Fibroblast of skin of scalp (primary cell): ENCODE measurements around the gene PLD1.

Experiments used
- DNase-seq: peaks from one replicate; pipeline ENCODE4 v3.0.0-alpha.2; 2013

Gene PLD1

DNA sequence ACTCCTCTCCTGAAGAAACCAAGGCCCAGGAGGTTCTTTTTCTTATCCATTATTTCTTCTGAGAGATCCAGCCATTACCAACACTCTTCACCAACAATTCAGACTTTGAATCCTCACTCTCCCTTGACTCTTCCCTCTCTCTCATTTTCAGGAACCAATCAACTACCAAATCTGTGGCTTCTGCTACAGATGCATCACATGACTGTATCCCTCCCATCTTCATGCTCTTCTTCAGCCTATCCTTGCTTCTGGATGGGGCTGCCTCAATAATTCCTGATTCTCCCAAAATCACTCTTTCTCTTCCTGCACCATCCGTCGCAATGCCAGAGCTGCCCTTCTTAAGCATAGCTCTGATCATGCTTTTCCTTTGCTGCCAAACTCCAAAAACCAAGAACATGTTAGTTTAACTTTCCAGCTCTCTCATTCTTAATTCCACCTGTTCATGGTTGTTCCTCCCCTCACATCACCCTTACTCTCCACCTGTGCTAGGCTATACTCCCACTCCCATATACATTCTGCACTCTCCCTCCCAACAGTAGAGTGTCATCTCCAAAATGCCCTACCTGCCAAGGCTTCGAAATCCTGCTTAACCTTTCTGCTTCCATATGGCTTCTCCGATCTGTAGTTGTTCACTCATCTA lies 13.5 kb downstream of the PLD1 start:
- no peak for DNase-seq

DNA sequence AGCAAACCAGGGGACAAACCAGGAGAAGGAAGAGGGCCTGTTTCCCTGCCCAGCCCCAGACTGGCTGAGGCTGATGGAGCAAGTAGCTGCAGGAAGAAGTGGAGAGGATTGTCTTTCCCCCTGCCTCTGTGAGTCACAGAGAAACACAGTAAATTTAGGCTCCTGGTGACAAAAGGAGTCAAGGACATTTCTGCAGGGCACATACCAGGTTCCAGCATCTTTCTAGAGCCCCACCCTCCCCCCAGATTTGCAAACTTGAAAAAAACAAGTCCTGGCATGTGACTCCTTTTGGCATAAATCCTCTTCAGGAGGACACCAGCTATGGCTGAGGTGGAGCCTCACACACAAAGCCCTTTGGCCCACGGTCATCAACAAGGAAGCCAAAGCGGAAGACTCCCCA lies 17.8 kb downstream of the PLD1 start:
- DNase-seq, result no peak

DNA sequence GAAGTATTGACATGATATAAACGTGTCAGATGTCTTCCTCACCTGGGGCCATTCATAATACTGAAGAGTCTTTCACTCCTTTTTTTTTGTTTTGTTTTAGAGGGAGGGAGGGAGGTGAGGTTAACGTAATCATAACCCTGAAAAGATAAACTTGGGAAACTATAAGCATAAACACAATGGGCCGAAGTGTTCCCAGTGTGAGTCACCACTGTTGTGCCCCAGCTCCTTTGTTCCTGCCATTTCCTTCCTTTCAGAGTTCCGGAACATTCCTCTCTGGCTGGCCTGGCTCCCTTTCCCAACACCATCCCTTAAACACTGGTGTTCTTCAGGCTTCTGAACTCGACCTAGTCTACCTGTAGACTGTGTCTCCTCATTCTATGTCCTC lies 18.6 kb downstream of the PLD1 start:
- DNase-seq, result no peak

GRCh38 chr3:171790898-171791691 lies 19.2 kb downstream of the PLD1 start:
- DNase-seq, result peak; percentile 60

GRCh38 chr3:171790574-171790897 lies 19.7 kb downstream of the PLD1 start:
- no peak for DNase-seq

DNA sequence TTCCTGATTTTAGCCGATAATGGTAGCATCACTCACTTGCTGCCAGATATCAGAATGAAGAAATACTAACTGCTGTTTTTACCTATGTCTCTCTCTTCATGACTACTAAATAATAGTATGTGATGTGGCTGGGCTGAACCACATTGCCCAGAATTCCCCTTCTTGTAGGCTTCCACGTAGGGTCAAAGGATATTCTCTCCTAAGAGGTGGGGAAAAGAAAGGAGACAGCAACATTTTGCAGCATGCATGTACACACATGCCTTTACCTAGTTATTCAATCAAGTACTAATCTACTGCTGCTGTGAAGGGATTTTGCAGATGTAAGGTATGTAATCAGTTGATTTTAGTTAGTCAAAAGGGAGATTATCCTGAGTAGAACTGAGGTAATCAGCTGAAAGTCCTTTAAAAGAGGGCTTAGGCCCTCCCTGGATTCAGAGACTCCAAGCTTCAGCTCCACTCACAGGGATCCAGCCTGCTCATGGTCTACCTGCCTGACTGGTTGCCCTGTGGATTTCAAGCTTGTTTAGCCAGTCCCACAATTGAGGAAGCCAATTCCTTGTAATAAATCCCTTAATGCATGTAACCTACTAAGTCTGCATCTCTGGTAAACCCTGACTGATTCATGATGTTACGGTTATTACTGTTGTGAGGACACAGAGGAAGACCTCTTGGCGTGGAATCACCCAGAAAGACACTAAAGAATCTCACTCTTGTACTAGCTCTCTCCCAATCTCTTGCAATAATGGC lies 20.4 kb downstream of the PLD1 start:
- DNase-seq, result no peak

DNA sequence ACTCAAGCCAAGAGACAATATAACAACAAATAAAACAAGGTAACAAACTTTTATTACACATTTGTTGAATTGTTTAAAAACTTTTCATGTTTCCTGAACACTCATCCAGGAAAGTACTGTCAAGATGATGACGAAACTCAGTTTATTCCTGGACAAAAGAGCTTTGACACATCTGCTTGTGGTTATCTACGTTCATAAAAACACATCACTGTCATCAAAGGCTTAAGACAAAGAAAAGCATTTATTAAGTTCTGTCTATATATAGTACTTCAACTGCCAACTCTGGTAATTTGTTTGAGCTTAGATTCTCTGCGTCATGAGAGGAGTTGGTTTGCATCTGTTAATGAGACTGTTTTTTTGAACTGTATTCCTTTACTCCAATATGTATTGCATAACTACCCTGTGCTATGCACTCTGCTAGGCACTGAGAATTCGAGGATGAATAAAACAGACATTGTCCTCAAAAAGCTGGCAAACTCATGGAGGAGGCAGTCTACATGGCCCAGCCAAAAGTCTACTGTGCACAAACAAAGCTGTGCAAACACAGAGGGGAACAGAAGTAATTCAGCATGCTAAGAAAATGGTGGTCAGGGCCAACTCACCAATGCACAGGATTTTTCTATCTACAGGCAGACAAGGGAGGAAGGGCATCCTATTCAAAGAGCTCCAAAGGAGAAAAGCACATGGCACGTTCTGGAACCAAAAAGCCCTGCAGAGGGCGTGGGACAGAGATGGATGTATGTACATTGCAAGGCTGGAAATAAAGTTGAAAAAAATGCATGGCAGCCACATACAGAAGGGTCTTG lies 21.5 kb downstream of the PLD1 start:
- DNase-seq, result peak; percentile 81

DNA sequence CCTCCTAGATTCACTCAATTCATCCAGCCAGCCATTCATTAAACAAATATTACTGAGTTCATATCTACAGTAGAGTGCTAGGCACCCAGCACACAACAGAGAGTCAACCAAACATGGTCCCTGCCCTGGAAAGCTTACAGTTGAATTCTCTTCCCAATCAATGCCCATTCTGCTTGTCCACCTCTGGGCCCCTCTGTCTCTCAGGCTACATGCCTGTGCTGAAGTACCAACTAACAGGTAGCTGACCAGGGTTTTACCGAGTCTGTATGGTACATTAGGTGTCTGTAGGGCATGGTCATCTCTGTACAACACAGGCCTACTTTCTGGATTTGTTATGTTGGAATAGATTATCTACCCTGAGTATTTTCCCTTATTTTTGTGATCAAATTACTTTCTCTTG lies 23.3 kb downstream of the PLD1 start:
- DNase-seq, result no peak

DNA sequence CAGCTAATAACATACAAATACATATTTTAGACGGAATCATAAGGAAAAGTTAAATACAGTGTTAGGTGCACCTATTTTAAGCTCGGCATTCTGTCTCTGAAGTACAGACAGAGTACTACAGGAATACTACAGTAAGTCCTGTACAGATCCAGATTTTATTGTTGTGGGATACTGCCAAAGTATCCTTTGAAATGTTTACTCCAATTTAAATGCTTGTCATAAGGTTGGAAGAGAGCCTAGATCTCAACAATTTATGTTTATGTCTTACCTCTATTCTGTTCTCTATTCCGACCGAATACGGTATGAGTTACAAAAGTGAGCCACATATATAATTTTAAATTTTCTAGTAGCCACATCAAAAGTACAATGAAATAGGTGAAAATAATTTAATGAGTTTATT lies 25.3 kb downstream of the PLD1 start:
- DNase-seq, result no peak

DNA sequence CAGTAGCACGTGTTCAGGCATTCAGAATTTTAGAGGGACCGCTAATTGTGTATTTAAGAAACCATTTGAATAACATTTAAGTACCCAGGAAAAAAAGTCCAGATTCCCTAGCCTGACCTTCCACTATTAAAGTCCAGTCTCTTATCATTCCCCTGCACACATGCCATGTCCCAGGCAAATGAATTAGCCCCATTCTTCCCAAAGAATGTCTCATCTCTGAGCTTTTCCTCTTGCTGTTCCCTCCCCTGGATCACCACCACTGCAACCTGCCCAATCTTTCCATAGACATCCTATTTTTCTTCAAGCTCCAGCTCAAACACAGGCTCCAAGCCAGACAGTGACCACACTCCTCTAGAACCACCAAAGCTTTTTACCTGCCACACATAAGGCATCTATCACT lies 25.9 kb downstream of the PLD1 start:
- no peak for DNase-seq

GRCh38 chr3:171783626-171784025 lies 26.7 kb downstream of the PLD1 start:
- DNase-seq, result no peak

DNA sequence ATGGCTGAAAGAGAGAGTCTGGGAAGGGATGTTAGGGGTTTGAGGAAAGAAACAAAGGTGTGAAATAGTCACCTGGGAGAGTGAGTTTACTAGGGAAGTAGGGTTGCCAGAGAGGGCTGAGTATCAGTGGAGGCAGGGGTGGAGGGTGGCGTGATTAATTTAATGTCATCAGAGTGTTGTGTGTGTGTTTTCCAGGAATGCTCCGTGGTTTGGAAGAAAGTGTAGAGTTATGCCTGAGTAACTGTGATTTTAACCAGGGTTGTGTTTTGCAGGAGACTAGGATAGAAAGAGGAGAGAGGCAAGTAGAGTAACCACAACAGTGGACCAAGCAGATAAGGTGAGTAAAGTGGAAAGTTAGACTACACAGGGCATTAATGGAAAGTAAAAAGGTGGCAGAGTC lies 27.2 kb downstream of the PLD1 start:
- DNase-seq, result peak; percentile 54

- DNase-seq, result no peak
Observed at GRCh38 chr3:171782617-171783016, 27.7 kb downstream of the PLD1 start.

GRCh38 chr3:171781711-171782127 lies 28.6 kb downstream of the PLD1 start:
- DNase-seq, result peak; percentile 71

GRCh38 chr3:171778493-171778892 lies 31.8 kb downstream of the PLD1 start:
- DNase-seq, result no peak

DNA sequence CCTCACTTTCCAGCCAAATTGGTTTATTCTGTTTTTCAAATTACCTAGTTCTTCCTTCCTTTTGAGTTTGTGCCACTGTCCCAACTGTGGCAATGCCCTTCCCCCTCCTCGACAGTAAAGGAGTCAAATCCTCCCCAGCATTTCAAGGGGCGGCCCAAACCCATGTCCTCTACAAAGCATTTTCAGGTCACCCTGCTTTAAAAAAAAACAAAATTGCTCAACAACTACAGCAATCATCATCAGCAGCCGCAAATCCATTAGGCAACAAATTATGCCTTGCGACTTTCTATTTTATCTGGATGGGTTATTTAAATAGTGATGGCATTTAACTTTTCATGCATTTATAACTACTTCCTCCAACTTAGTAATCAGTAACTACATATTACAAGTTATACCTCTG lies 32.7 kb downstream of the PLD1 start:
- no peak for DNase-seq

GRCh38 chr3:171776839-171777583 lies 33.3 kb downstream of the PLD1 start:
- no peak for DNase-seq

GRCh38 chr3:171776411-171776810 lies 33.9 kb downstream of the PLD1 start:
- no peak for DNase-seq

GRCh38 chr3:171775943-171776342 lies 34.3 kb downstream of the PLD1 start:
- no peak for DNase-seq

- no peak for DNase-seq
Observed at GRCh38 chr3:171774521-171774920, 35.8 kb downstream of the PLD1 start.

DNA sequence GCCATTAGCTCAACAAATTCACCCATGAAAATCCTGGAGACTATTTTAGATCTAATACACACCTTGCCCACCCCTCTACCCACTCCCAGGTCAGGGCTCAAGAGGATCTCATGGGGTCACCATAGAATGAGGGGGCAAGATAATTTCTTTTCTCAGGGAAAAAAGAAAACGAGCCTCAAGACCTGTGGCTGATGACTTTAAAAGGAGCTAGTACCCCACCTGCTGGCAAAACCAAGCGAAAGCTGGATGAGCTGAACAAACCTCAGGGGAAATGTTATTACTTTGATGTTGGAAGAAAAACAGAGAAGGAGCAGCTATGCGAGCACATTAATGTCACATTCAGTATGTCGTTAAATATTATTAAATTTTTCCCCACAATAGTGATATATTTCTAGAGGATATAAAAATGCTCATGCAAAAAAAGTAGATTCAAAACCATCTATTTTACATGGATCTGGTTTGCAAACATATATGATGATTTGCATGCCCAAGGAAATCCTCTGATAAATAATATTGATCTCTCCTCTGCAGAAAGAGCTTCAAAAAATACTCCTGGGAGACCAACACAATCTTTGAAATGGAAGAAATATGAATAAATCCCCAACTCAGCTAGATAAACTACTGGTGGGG lies 37.7 kb downstream of the PLD1 start:
- peak; percentile 67 for DNase-seq
